HG03280 (cell line): ENCODE measurements around the gene HS3ST3A1.

Source experiments
- ATAC-seq: cut with Tn5 transposase; IDR thresholded peaks from one replicate; pipeline ENCODE4 v1.9.1; 2021; ENCODE audit warnings: mild to moderate bottlenecking, moderate library complexity; ENCODE audit not compliant: unreplicated experiment

The HS3ST3A1 gene

DNA sequence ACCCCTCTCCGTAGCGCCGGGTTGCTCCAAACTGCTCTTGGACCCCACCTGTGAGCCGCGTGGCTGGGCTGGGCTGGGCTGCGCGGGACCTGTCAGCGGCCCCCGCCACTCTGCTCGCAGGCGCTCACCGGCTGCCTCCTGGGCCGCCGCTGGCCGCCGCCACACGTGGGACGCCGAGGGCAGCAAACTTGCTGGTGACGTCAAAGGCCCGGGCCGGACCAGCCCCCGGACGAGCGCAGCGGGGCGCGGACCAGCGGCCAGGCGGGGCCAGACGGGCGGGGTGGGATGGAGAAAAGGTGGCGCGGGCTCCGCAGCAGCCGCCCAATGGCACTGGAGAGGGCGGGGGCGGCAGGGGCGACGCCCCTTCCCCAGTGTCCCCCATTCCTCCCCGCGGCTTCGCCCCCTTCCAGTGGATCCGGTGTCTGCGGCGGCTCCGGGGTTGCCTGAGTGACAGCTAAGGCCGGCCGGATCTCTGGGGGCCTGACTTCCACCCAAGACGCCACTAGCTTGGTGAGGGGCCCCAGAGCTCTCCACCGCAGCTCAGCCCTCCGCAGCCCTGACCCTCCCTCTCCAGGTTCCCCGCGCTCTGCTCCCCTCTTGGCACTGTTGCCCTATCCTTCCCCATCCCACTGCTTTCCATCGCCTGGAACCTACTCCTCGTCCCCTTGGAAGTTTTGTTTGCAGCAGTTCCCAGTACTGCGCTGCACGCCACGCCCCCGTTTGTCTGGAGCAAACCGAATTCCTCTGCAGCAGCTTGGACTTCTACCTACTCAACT lies at the start of gene HS3ST3A1:
TSS of gene HS3ST3A1 (minus strand) at position 154 of the 776 bp plus-strand sequence. CDS start 800 bp downstream, outside the sequence.
- ATAC-seq: no peak

GRCh38 chr17:13650096-13650675 lies 48.5 kb upstream of the HS3ST3A1 start:
- no peak for ATAC-seq

- no peak for ATAC-seq
These were observed 45.9 kb upstream of the HS3ST3A1 start for GRCh38 chr17:13647543-13648021.

DNA sequence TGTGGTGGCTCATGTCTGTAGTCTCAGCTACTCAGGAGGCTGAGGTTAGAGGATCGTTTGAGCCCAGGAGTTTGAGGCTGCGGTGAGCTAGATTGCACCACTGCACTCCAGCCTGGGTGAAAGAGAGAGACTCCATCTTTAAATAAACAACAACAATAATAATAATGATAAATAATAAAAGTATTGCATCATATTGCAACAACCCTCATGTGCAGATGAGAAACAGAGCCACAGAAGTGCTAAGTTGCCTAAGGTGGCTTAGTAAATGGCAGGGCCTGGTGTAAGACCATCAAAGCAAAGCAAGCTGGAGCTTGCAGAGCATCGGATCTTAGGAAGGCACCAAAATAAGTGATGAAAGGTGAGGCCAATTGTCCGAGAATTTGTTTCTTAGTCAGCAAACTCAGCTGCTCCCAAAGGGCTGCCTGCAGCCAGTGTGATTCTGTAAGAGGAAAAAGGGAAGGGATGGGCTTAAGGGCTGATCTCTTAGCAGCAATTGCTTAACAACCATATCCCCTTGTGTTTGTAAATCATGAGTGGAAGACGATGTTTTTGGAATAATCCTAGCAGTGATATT lies 45.3 kb upstream of the HS3ST3A1 start:
- ATAC-seq: no peak

DNA sequence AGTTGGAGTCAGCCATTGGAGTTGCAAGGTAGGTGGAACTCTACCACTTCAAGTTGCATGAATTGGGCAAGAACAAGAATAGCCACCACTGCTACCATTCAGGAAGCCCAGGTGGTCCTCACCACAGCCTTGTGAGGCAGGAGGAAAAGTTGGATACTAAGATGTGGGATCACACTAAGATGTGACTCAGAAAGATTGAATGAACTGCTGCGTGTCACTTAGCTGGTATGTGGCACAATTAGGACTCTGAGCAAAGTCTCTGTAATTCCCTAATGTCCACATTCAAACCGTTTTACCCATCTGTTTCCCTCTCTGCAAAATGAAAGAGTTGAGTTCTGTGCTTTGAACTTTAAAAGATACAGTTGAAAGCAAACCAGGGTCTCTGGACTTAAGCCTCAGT lies 44.7 kb upstream of the HS3ST3A1 start:
- ATAC-seq: no peak

GRCh38 chr17:13643180-13643579 lies 41.5 kb upstream of the HS3ST3A1 start:
- ATAC-seq: no peak

DNA sequence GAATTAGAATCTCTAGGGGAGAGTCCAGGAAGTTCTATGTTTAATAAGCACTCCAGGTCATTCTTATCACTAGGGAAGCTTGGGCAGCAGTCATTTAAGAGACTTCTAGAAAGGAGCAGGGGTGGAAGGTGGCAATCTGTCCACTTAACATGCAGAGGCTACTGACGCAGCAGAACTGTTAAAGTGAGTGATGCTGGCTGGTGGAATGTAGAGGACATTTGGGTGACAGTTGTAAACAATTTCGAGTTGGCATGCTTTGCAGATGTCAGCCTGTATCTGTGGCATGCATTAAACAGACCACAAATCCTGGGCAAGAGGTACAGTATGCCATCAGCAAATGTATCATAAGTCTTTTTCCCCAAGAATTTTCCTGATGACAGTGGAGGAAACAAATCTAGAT lies 40.5 kb upstream of the HS3ST3A1 start:
- ATAC-seq: no peak

GRCh38 chr17:13640551-13640950 lies 38.8 kb upstream of the HS3ST3A1 start:
- ATAC-seq: no peak

DNA sequence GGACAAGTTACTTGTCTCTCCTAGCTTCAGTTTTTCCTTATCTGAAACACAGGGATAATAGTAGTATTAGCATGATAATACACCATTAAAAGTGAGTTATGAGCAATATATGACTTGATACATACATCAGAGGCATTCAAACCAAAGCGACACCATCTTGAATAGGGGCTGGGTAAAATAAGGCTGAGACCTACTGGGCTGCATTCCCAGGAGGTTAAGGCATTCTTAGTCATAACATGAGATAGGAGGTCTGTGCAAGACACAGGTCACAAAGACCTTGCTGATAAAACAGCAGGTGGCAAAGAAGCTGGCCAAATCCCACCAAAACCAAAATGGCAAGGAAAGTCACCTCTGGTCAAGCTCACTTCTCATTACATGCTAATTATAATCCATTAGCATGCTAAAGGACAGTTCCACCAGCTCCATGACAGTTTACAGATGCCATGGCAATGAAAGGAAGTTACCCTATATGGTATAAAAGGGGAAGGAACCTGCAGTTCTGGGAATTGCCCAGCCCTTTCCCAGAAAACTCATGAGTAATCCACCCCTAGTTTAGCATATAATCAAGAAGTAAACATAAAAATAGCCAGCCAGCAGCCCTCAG lies 37.2 kb upstream of the HS3ST3A1 start:
- no peak for ATAC-seq

- ATAC-seq: no peak
These were observed 35.2 kb upstream of the HS3ST3A1 start for GRCh38 chr17:13636951-13637350.

DNA sequence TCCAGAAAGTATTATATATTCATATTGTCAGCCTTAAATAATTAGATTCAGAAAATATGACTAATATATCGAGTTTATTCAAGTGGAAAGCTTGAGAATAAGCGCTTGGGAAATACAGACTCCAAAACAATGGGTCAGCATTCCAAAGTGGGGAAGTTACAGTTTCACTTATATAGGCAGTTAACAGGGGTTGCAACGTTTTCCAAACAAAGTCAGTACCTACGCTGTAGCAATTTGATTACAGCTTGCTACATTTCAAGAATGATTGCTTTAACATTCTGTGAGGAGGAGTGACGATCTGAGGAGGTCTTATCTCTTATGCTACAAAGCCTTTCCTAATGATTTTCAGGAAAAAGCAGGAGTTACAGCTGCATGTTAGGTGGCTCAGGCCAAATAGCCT lies 34.2 kb upstream of the HS3ST3A1 start:
- no peak for ATAC-seq

DNA sequence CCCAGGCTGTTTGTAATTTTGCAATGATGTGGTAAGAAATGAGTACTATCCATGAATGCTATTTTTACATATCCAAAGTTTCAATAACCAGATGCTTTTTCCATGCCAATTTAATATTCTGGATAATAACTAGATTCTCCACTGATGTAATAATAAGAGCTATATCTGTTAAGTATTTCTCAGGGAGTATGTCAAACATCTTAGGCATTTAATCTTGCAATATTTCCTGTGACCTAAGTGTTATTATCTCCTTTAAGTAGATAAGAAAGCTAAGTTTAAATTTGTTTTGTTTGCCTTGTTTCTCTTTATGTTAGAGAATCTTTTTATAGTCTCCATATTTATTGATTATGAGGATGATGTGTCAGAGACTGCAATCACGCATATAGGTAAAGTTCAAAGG lies 32.3 kb upstream of the HS3ST3A1 start:
- ATAC-seq: no peak

- ATAC-seq: no peak
These were observed 29.8 kb upstream of the HS3ST3A1 start for GRCh38 chr17:13631529-13631928.

- ATAC-seq: no peak
These were observed 25.0 kb upstream of the HS3ST3A1 start for GRCh38 chr17:13626703-13627102.

DNA sequence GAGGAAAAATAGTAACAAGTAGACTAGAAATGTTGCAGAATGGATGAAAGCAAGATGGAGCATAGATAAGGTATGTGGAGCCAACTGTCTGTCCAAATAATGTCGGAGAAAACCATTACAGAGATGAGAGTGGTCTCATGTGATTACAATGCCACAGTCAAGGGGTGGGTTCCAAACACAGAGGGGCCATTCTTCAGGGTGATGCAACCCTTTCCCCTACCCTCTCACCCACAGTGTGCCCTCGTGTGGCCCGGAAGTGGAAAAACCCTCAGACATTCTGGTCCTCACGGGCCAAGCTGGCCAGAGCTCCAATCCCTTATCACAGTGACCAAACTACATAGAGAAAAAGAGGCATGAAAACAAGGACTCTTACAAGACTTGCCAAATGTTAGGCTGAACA lies 17.7 kb upstream of the HS3ST3A1 start:
- no peak for ATAC-seq

DNA sequence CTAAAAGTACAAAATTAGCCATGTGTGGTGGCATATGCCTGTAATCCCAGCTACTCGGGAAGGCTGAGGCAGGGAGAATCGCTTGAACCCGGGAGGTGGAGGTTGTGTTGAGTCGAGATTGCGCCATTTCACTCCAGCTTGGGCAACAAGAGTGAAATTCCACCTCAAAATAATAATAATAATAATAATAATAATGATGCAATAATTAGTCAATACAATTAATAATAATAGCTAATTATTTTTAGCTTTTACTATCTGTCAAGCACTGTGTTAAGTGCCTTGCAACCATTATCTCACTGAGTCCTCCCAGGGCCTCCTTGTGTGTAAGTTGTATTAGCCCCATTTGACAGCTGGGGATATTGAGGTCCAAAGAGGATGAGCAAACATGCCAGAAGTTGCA lies 14.3 kb upstream of the HS3ST3A1 start:
- no peak for ATAC-seq

GRCh38 chr17:13609941-13610340 lies 8.2 kb upstream of the HS3ST3A1 start:
- ATAC-seq: no peak

GRCh38 chr17:13601322-13601775 lies 380 bp downstream of the HS3ST3A1 start:
- no peak for ATAC-seq

- ATAC-seq: no peak
These were observed 1.0 kb downstream of the HS3ST3A1 start for GRCh38 chr17:13600475-13601321.

GRCh38 chr17:13599864-13600263 lies 1.9 kb downstream of the HS3ST3A1 start:
- no peak for ATAC-seq

DNA sequence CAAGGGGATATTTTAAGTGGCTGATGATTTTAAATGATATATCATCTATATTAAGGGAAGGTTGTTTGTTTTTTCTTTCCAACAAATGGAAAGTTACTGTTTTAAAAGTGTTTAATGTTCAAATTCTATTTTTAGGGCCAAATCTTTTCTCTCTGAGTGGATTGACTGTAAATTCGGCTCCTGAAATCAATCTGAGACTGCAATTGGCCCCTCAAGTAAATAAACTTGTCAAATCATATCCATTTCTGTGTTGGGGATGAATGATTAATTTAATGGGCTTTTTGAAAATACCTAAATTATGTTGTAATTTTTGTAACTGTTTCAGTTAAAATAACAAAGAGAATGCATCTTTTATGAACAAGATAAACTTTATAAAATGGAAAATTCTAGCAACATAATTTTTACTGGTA lies 2.6 kb downstream of the HS3ST3A1 start:
- no peak for ATAC-seq
